ENCODE data around the gene RNF32.
"Not testable (repeated sequence)": the region's sequence is repeated elsewhere in the genome, so short reads cannot be mapped to it uniquely, and the experiment has no call there.

RNF32 gene

GRCh38 chr7:156614434-156615264, 25.9 kb upstream of the RNF32 start:
- DNase-seq, result peak; percentile 81

- peak; percentile 39 for DNase-seq
These were observed 24.0 kb upstream of the RNF32 start for GRCh38 chr7:156616269-156617202.

- no peak for DNase-seq
These were observed 23.4 kb upstream of the RNF32 start for GRCh38 chr7:156617215-156617614.

- DNase-seq, result no peak
These were observed 22.3 kb upstream of the RNF32 start for GRCh38 chr7:156618078-156618779.

GRCh38 chr7:156618780-156619367, 21.7 kb upstream of the RNF32 start:
- no peak for DNase-seq

- DNase-seq, result not testable (repeated sequence)
These were observed 20.9 kb upstream of the RNF32 start for GRCh38 chr7:156619488-156620290.

GRCh38 chr7:156620291-156620675, 20.3 kb upstream of the RNF32 start:
- DNase-seq, result no peak

- peak; percentile 54 for DNase-seq
These were observed 18.9 kb upstream of the RNF32 start for GRCh38 chr7:156621652-156622051.

GRCh38 chr7:156625580-156625979, 15.0 kb upstream of the RNF32 start:
- DNase-seq, result no peak

GRCh38 chr7:156626220-156626895, 14.2 kb upstream of the RNF32 start:
- DNase-seq, result no peak

- DNase-seq, result no peak
These were observed 12.0 kb upstream of the RNF32 start for GRCh38 chr7:156628562-156628961.

GRCh38 chr7:156629873-156630272, 10.7 kb upstream of the RNF32 start:
- peak; percentile 18 for DNase-seq

GRCh38 chr7:156634117-156634516, 6.5 kb upstream of the RNF32 start:
- DNase-seq, result no peak

GRCh38 chr7:156635529-156636385, 4.8 kb upstream of the RNF32 start:
- DNase-seq, result peak; percentile 45

- not testable (repeated sequence) for DNase-seq
These were observed 3.5 kb upstream of the RNF32 start for GRCh38 chr7:156637093-156637492.

- DNase-seq, result no peak
These were observed 2.0 kb upstream of the RNF32 start for GRCh38 chr7:156638443-156639077.

GRCh38 chr7:156639426-156640256, 933 bp upstream of the RNF32 start:
- peak; percentile 93 for DNase-seq

GRCh38 chr7:156640949-156641485, 443 bp downstream of the RNF32 start:
- DNase-seq, result peak; percentile 84

All from DMS53 (cell line).